OCI-LY7 (cell line): Measurements from ENCODE around the gene RAPGEF5.

Experiments
- EZH2phosphoT487 ChIP-seq: fragments of 200-600 bp; sonication (generic); IDR thresholded peaks from 2 replicates; pipeline ENCODE4 v1.6.1; 2018; ENCODE audit warnings: low read depth, borderline replicate concordance, mild to moderate bottlenecking, mixed run types, antibody characterized with exemption, low read length, moderate library complexity, mixed read lengths
- TF ChIP-seq, protein P1 (sequence below): fragments of 200-600 bp; sonication (generic); conservative IDR thresholded peaks from 2 replicates; pipeline ENCODE4 v1.5.1; 2014; ENCODE audit warnings: mild to moderate bottlenecking, antibody characterized with exemption, low read length, moderate library complexity, mixed read lengths

DNA sequence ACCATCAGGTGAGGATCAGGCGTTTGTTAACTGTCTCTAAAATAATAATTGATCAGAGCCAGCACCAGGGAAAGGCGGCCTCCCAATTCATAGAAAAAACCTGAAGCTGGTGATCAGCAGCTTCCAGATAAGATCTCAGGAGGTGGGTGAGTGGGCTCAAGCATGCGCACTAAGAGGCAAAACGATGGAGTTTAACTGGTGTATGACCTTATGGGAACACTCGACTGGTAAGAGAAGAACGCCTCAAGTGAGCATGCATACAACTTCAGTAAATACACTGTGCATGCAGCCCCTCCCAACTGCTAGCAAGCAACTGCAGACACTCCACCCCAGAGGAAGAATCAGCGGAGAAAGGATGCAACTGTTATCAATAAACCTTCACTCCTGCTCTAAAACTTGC lies 18.1 kb downstream of the RAPGEF5 start:
- TF ChIP-seq, protein P1, sequence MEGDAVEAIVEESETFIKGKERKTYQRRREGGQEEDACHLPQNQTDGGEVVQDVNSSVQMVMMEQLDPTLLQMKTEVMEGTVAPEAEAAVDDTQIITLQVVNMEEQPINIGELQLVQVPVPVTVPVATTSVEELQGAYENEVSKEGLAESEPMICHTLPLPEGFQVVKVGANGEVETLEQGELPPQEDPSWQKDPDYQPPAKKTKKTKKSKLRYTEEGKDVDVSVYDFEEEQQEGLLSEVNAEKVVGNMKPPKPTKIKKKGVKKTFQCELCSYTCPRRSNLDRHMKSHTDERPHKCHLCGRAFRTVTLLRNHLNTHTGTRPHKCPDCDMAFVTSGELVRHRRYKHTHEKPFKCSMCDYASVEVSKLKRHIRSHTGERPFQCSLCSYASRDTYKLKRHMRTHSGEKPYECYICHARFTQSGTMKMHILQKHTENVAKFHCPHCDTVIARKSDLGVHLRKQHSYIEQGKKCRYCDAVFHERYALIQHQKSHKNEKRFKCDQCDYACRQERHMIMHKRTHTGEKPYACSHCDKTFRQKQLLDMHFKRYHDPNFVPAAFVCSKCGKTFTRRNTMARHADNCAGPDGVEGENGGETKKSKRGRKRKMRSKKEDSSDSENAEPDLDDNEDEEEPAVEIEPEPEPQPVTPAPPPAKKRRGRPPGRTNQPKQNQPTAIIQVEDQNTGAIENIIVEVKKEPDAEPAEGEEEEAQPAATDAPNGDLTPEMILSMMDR, result no peak
- TF ChIP-seq EZH2phosphoT487, result no peak
